BLaER1 (cell line): ENCODE measurements around the gene MRPL16.
"Not testable (repeated sequence)": the region's sequence is repeated elsewhere in the genome, so short reads cannot be mapped to it uniquely, and the experiment has no call there.

Source experiments
- H3K27ac ChIP-seq: shearing (Covaris generic); formaldehyde crosslinking; 2 replicates; pipeline ENCODE4 v1.8.1; 2022
- H3K27me3 ChIP-seq: shearing (Covaris generic); formaldehyde crosslinking; 2 replicates; pipeline ENCODE4 v1.8.1; 2022
- H3K36me3 ChIP-seq: shearing (Covaris generic); formaldehyde crosslinking; 2 replicates; pipeline ENCODE4 v1.8.1; 2022
- H3K4me1 ChIP-seq: shearing (Covaris generic); formaldehyde crosslinking; 2 replicates; pipeline ENCODE4 v1.8.1; 2022
- H3K4me2 ChIP-seq: shearing (Covaris generic); formaldehyde crosslinking; 2 replicates; pipeline ENCODE4 v1.8.1; 2022
- H3K4me3 ChIP-seq: shearing (Covaris generic); formaldehyde crosslinking; 2 replicates; pipeline ENCODE4 v1.8.1; 2022
- H3K9ac ChIP-seq: shearing (Covaris generic); formaldehyde crosslinking; 2 replicates; pipeline ENCODE4 v1.8.1; 2022
- H3K9me3 ChIP-seq: shearing (Covaris generic); formaldehyde crosslinking; 2 replicates; pipeline ENCODE4 v1.8.1; 2022
- H4K20me1 ChIP-seq: shearing (Covaris generic); formaldehyde crosslinking; 2 replicates; pipeline ENCODE4 v1.8.1; 2022
- Cebpa-rat ChIP-seq: shearing (Covaris generic); IDR thresholded peaks from 2 replicates; pipeline ENCODE4 v1.8.1; 2022

Gene MRPL16

GRCh38 chr11:59792507-59792906 lies 18.1 kb downstream of the MRPL16 start:
- no peak for TF ChIP-seq Cebpa-rat
- 0 out of 2 replicates have a peak, but pooled peaks cover under 1% of the 10 kb centered on the region for H3K4me1 ChIP-seq
- H3K36me3 ChIP-seq, result peaks cover 95% of the 10 kb centered on the region
- H3K27me3 ChIP-seq, result no peaks in the 10 kb centered on the region
- no peaks in the 10 kb centered on the region for H4K20me1 ChIP-seq
- no peaks in the 10 kb centered on the region for H3K9me3 ChIP-seq
- H3K4me3 ChIP-seq, result no peak overlapping the region
- H3K9ac ChIP-seq, result no peak overlapping the region
- H3K27ac ChIP-seq, result no peak overlapping the region
- H3K4me2 ChIP-seq, result no peak overlapping the region

- Histone ChIP-seq H3K9me3 (no peaks in the 10 kb centered on the region), H3K4me2 (no peak overlapping the region), H3K27ac (no peak overlapping the region), H4K20me1 (no peaks in the 10 kb centered on the region), H3K4me1 (peaks cover 9% of the 10 kb centered on the region), H3K4me3 (no peak overlapping the region), H3K36me3 (peaks cover 94% of the 10 kb centered on the region), H3K27me3 (no peaks in the 10 kb centered on the region), H3K9ac (no peak overlapping the region)
- TF ChIP-seq Cebpa-rat, result no peak
Measured at GRCh38 chr11:59791639-59792038, 18.9 kb downstream of the MRPL16 start.

GRCh38 chr11:59787816-59788215 lies 22.8 kb downstream of the MRPL16 start:
- Histone ChIP-seq H4K20me1 (no peaks in the 10 kb centered on the region), H3K36me3 (peaks cover 58% of the 10 kb centered on the region), H3K9ac (no peak overlapping the region), H3K4me1 (peaks cover 35% of the 10 kb centered on the region), H3K4me2 (no peak overlapping the region), H3K4me3 (no peak overlapping the region), H3K9me3 (peaks cover 11% of the 10 kb centered on the region), H3K27ac (no peak overlapping the region), H3K27me3 (no peaks in the 10 kb centered on the region)
- TF ChIP-seq Cebpa-rat, result no peak

GRCh38 chr11:59787255-59787588 lies 23.4 kb downstream of the MRPL16 start:
- H3K27ac ChIP-seq, result no peak overlapping the region
- H3K27me3 ChIP-seq, result no peaks in the 10 kb centered on the region
- peaks cover 35% of the 10 kb centered on the region for H3K4me1 ChIP-seq
- TF ChIP-seq Cebpa-rat, result no peak
- peaks cover 55% of the 10 kb centered on the region for H3K36me3 ChIP-seq
- H4K20me1 ChIP-seq, result no peaks in the 10 kb centered on the region
- peak overlapping the region; percentile 59 for H3K4me2 ChIP-seq
- no peak overlapping the region for H3K9ac ChIP-seq
- H3K4me3 ChIP-seq, result no peak overlapping the region
- peaks cover 16% of the 10 kb centered on the region for H3K9me3 ChIP-seq

GRCh38 chr11:59785818-59786217 lies 24.8 kb downstream of the MRPL16 start:
- no peaks in the 10 kb centered on the region for H3K27me3 ChIP-seq
- no peaks in the 10 kb centered on the region for H4K20me1 ChIP-seq
- peaks cover 35% of the 10 kb centered on the region for H3K4me1 ChIP-seq
- peaks cover 23% of the 10 kb centered on the region for H3K9me3 ChIP-seq
- H3K27ac ChIP-seq, result no peak overlapping the region; the same call in 1 of the 2 replicates
- 0 out of 2 replicates have a peak overlapping the region, but pooled peaks have one; percentile 43 for H3K9ac ChIP-seq
- no peak for TF ChIP-seq Cebpa-rat
- H3K4me2 ChIP-seq, result peak overlapping the region; percentile 59
- 0 out of 2 replicates have a peak overlapping the region, but pooled peaks have one; percentile 15 for H3K4me3 ChIP-seq
- peaks cover 47% of the 10 kb centered on the region for H3K36me3 ChIP-seq

- Histone ChIP-seq H3K4me1 (peaks cover 35% of the 10 kb centered on the region), H3K36me3 (peaks cover 44% of the 10 kb centered on the region), H3K9me3 (peaks cover 23% of the 10 kb centered on the region), H3K4me2 (peak overlapping the region; percentile 59; the same call in 1 of the 2 replicates)
- not testable (repeated sequence) for H3K4me3 ChIP-seq, H4K20me1 ChIP-seq, H3K27me3 ChIP-seq, H3K9ac ChIP-seq, H3K27ac ChIP-seq
Measured at GRCh38 chr11:59784441-59784840, 26.1 kb downstream of the MRPL16 start.

GRCh38 chr11:59783632-59784090 lies 26.9 kb downstream of the MRPL16 start:
- Histone ChIP-seq H3K9me3 (peaks cover 23% of the 10 kb centered on the region), H3K36me3 (peaks cover 41% of the 10 kb centered on the region), H3K9ac (no peak overlapping the region), H3K4me1 (peaks cover 35% of the 10 kb centered on the region), H4K20me1 (no peaks in the 10 kb centered on the region), H3K27ac (no peak overlapping the region), H3K4me2 (no peak overlapping the region), H3K27me3 (no peaks in the 10 kb centered on the region), H3K4me3 (no peak overlapping the region)
- no peak for TF ChIP-seq Cebpa-rat

DNA sequence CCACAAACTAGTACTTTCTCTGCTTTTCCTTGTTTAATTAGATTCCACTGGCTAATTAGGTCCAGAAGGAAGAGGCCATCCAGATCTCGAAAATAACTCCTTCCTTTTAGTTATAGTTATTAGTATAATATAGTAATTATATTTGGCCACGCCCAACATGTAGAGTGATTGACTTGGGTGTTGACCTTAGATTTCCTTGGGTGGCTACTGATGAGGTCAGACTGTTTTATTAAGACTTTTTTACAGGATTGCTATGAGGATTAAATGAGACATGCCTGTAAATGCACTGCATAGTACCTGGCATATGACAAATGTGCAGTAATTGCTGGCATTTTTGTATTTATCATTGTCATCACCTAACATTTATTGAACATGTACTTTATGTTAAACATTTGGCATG lies 28.5 kb downstream of the MRPL16 start:
- H3K4me1 ChIP-seq, result peaks cover 31% of the 10 kb centered on the region
- H3K27ac ChIP-seq, result no peak overlapping the region
- no peak for TF ChIP-seq Cebpa-rat
- no peaks in the 10 kb centered on the region for H3K27me3 ChIP-seq
- H4K20me1 ChIP-seq, result no peaks in the 10 kb centered on the region
- H3K9me3 ChIP-seq, result peaks cover 23% of the 10 kb centered on the region
- H3K4me3 ChIP-seq, result no peak overlapping the region
- peaks cover 39% of the 10 kb centered on the region for H3K36me3 ChIP-seq
- H3K4me2 ChIP-seq, result no peak overlapping the region
- no peak overlapping the region for H3K9ac ChIP-seq

DNA sequence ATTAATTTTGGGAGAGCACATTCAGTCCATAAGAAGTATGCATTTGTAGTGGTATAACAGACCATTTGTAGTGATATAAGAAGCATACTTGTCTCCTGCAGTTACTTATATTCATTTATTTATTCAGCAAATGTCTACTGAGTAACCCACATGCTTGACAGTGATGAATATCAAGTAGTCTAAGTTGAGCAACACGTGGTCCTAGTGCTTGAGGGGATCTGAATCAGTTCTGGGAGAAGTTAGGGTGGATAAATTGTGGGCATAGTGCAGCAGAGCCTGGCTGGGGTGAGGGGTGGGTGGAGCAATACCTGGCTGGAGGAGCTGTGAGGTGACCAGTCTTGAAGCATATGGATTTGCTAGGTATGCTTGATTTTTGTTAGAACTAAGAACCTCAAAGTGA lies 31.1 kb downstream of the MRPL16 start:
- peaks cover 6% of the 10 kb centered on the region; the same call in 1 of the 2 replicates for H3K4me1 ChIP-seq
- H3K36me3 ChIP-seq, result peaks cover 52% of the 10 kb centered on the region
- peaks cover 20% of the 10 kb centered on the region for H3K9me3 ChIP-seq
- H3K9ac ChIP-seq, result no peak overlapping the region
- H3K4me3 ChIP-seq, result no peak overlapping the region
- no peak for TF ChIP-seq Cebpa-rat
- H3K27ac ChIP-seq, result no peak overlapping the region
- no peak overlapping the region for H3K4me2 ChIP-seq
- no peaks in the 10 kb centered on the region for H4K20me1 ChIP-seq
- no peaks in the 10 kb centered on the region for H3K27me3 ChIP-seq

DNA sequence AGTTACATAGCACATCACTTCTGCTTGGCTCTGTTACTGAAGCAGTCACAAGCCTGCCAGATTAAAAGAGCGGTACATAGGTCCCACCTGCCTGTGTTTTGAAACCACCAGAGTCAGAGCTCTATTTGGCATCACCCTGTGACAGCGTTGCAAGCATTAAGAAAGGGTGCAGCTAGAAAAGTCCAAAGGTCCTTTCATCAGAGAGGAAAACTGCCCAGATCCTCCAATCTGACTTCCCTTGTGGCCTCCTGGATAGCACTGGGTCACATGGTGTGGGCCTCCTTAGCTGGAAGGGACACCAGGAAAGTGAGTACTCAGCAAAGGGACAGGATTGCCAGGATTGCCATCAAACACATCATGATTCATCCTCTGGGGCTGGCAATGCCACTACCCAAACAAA lies 32.5 kb downstream of the MRPL16 start:
- H3K4me3 ChIP-seq, result no peak overlapping the region
- H3K4me2 ChIP-seq, result no peak overlapping the region

GRCh38 chr11:59777104-59777503 lies 33.5 kb downstream of the MRPL16 start:
- Histone ChIP-seq H3K9me3 (peaks cover 6% of the 10 kb centered on the region), H3K27me3 (no peaks in the 10 kb centered on the region), H4K20me1 (no peaks in the 10 kb centered on the region), H3K4me3 (no peak overlapping the region), H3K36me3 (peaks cover 59% of the 10 kb centered on the region), H3K4me2 (no peak overlapping the region), H3K9ac (no peak overlapping the region), H3K4me1 (peaks cover 11% of the 10 kb centered on the region), H3K27ac (no peak overlapping the region)
- TF ChIP-seq Cebpa-rat, result no peak

More for the DNA sequence above, 32.5 kb downstream of the MRPL16 start:
- H3K27ac ChIP-seq, result no peak overlapping the region
- no peaks in the 10 kb centered on the region for H3K27me3 ChIP-seq
- peaks cover 1% of the 10 kb centered on the region for H3K4me1 ChIP-seq
- no peaks in the 10 kb centered on the region for H4K20me1 ChIP-seq
- H3K9me3 ChIP-seq, result peaks cover 12% of the 10 kb centered on the region
- TF ChIP-seq Cebpa-rat, result no peak
- no peak overlapping the region for H3K9ac ChIP-seq
- peaks cover 63% of the 10 kb centered on the region for H3K36me3 ChIP-seq
